HEK293 (cell line): Measurements from ENCODE around the gene SYNPO.

Source experiments
- GLIS1 ChIP-seq: fragments of 450-650 bp; formaldehyde crosslinking; IDR thresholded peaks from 2 replicates; pipeline ENCODE4 v1.5.1; 2016; ENCODE audit warnings: missing biosample characterization, missing genetic modification characterization
- KLF16 ChIP-seq: fragments of 450-650 bp; formaldehyde crosslinking; IDR thresholded peaks from 2 replicates; pipeline ENCODE4 v1.5.1; 2017; ENCODE audit warnings: missing biosample characterization, missing genetic modification characterization
- KLF17 ChIP-seq: fragments of 450-650 bp; formaldehyde crosslinking; IDR thresholded peaks from 2 replicates; pipeline ENCODE4 v1.5.1; 2016; ENCODE audit warnings: missing biosample characterization, missing genetic modification characterization
- PRDM6 ChIP-seq: fragments of 450-650 bp; formaldehyde crosslinking; IDR thresholded peaks from 2 replicates; pipeline ENCODE4 v1.5.1; 2017; ENCODE audit warnings: missing biosample characterization, missing genetic modification characterization
- ZBTB21 ChIP-seq: fragments of 450-650 bp; formaldehyde crosslinking; IDR thresholded peaks from 2 replicates; pipeline ENCODE4 v1.5.1; 2017; ENCODE audit warnings: missing biosample characterization, missing genetic modification characterization
- ZBTB26 ChIP-seq: fragments of 450-650 bp; formaldehyde crosslinking; optimal IDR thresholded peaks from 2 replicates; pipeline ENCODE3; 2016; ENCODE audit warnings: missing biosample characterization, mild to moderate bottlenecking, missing genetic modification characterization
- ZBTB49 ChIP-seq: fragments of 450-650 bp; formaldehyde crosslinking; IDR thresholded peaks from 2 replicates; pipeline ENCODE4 v1.5.1; 2016; ENCODE audit warnings: missing biosample characterization, missing genetic modification characterization, low read depth
- ZBTB6 ChIP-seq: fragments of 450-650 bp; formaldehyde crosslinking; IDR thresholded peaks from 2 replicates; pipeline ENCODE4 v1.5.1; 2017; ENCODE audit warnings: missing biosample characterization, missing genetic modification characterization
- ZNF114 ChIP-seq: fragments of 450-650 bp; formaldehyde crosslinking; IDR thresholded peaks from 2 replicates; pipeline ENCODE4 v1.5.0; 2017; ENCODE audit warnings: missing biosample characterization, missing genetic modification characterization
- ZNF121 ChIP-seq: fragments of 450-650 bp; formaldehyde crosslinking; IDR thresholded peaks from 2 replicates; pipeline ENCODE4 v1.5.1; 2016; ENCODE audit warnings: missing biosample characterization, missing genetic modification characterization
- ZNF157 ChIP-seq: fragments of 450-650 bp; formaldehyde crosslinking; IDR thresholded peaks from 2 replicates; pipeline ENCODE4 v1.5.1; 2016; ENCODE audit warnings: missing biosample characterization, missing genetic modification characterization
- ZNF16 ChIP-seq: fragments of 450-650 bp; formaldehyde crosslinking; IDR thresholded peaks from 2 replicates; pipeline ENCODE4 v1.5.1; 2016; ENCODE audit warnings: low read depth, missing biosample characterization, missing genetic modification characterization
- ZNF211 ChIP-seq: fragments of 450-650 bp; formaldehyde crosslinking; IDR thresholded peaks from 2 replicates; pipeline ENCODE4 v1.5.1; 2016; ENCODE audit warnings: low read depth, missing biosample characterization, missing genetic modification characterization
- ZNF248 ChIP-seq: fragments of 450-650 bp; formaldehyde crosslinking; IDR thresholded peaks from 2 replicates; pipeline ENCODE4 v1.5.1; 2017; ENCODE audit warnings: missing biosample characterization, missing genetic modification characterization
- ZNF324 ChIP-seq: fragments of 450-650 bp; formaldehyde crosslinking; IDR thresholded peaks from 2 replicates; pipeline ENCODE4 v1.5.1; 2016; ENCODE audit warnings: missing biosample characterization, missing genetic modification characterization
- ZNF354C ChIP-seq: fragments of 450-650 bp; formaldehyde crosslinking; IDR thresholded peaks from 2 replicates; pipeline ENCODE4 v1.5.1; 2016; ENCODE audit warnings: missing biosample characterization, missing genetic modification characterization, low read depth, borderline replicate concordance
- ZNF394 ChIP-seq: fragments of 450-650 bp; formaldehyde crosslinking; IDR thresholded peaks from 2 replicates; pipeline ENCODE4 v1.5.1; 2016; ENCODE audit warnings: missing biosample characterization, missing genetic modification characterization, mild to moderate bottlenecking, moderate library complexity, borderline replicate concordance
- ZNF398 ChIP-seq: fragments of 450-650 bp; formaldehyde crosslinking; IDR thresholded peaks from 2 replicates; pipeline ENCODE4 v1.5.1; 2017; ENCODE audit warnings: missing biosample characterization, missing genetic modification characterization
- ZNF501 ChIP-seq: fragments of 450-650 bp; formaldehyde crosslinking; IDR thresholded peaks from 2 replicates; pipeline ENCODE4 v1.5.1; 2016; ENCODE audit warnings: missing biosample characterization, missing genetic modification characterization
- ZNF530 ChIP-seq: fragments of 450-650 bp; formaldehyde crosslinking; IDR thresholded peaks from 2 replicates; pipeline ENCODE4 v1.5.1; 2016; ENCODE audit warnings: low read depth, missing biosample characterization, missing genetic modification characterization
- ZNF585B ChIP-seq: fragments of 450-650 bp; formaldehyde crosslinking; IDR thresholded peaks from 2 replicates; pipeline ENCODE4 v1.5.1; 2016; ENCODE audit warnings: missing biosample characterization, missing genetic modification characterization
- ZNF596 ChIP-seq: fragments of 450-650 bp; IDR thresholded peaks from 2 replicates; pipeline ENCODE4 v1.5.0; 2018; ENCODE audit warnings: missing biosample characterization, mild to moderate bottlenecking, missing genetic modification characterization, moderate library complexity
- ZNF645 ChIP-seq: fragments of 450-650 bp; formaldehyde crosslinking; IDR thresholded peaks from 2 replicates; pipeline ENCODE4; 2016; ENCODE audit warnings: missing biosample characterization, missing genetic modification characterization
- ZNF664 ChIP-seq: fragments of 450-650 bp; formaldehyde crosslinking; IDR thresholded peaks from 2 replicates; pipeline ENCODE4 v1.5.1; 2016; ENCODE audit warnings: missing biosample characterization, missing genetic modification characterization
- ZNF704 ChIP-seq: fragments of 450-650 bp; formaldehyde crosslinking; IDR thresholded peaks from 2 replicates; pipeline ENCODE4 v1.5.1; 2016; ENCODE audit warnings: missing biosample characterization, missing genetic modification characterization
- ZNF776 ChIP-seq: fragments of 450-650 bp; formaldehyde crosslinking; IDR thresholded peaks from 2 replicates; pipeline ENCODE4 v1.5.0; 2017; ENCODE audit warnings: missing biosample characterization, missing genetic modification characterization, borderline replicate concordance
- ZNF777 ChIP-seq: fragments of 450-650 bp; formaldehyde crosslinking; IDR thresholded peaks from 2 replicates; pipeline ENCODE4 v1.5.1; 2017; ENCODE audit warnings: missing biosample characterization, missing genetic modification characterization, borderline replicate concordance
- ZNF792 ChIP-seq: fragments of 450-650 bp; formaldehyde crosslinking; IDR thresholded peaks from 2 replicates; pipeline ENCODE4 v1.5.1; 2016; ENCODE audit warnings: missing biosample characterization, missing genetic modification characterization

SYNPO gene

GRCh38 chr5:150624334-150625163 is 15.9 kb upstream of the SYNPO start (continued):
- TF ChIP-seq ZNF596 (tag by site-specific recombination) (no peak), ZNF211 (no peak), ZNF398 (tag by site-specific recombination) (peak; percentile 30; the same call in 1 of the 2 replicates), ZNF16 (tag by site-specific recombination) (0 out of 2 replicates have a peak, but pooled peaks have one; percentile 24), ZNF114 (no peak), ZBTB49 (no peak), ZBTB21 (no peak), ZNF121 (tag by site-specific recombination) (no peak), ZNF585B (tag by site-specific recombination) (no peak), ZNF645 (tag by site-specific recombination) (no peak), GLIS1 (tag by site-specific recombination) (peak; percentile 35; the same call in 1 of the 2 replicates), KLF17 (tag by site-specific recombination) (no peak), ZNF776 (tag by site-specific recombination) (no peak), ZNF394 (tag by site-specific recombination) (no peak), ZNF777 (tag by site-specific recombination) (no peak), ZNF530 (tag by site-specific recombination) (no peak), ZNF664 (no peak), ZNF704 (tag by site-specific recombination) (no peak), KLF16 (tag by site-specific recombination) (no peak), ZNF157 (tag by site-specific recombination) (no peak), ZNF501 (tag by site-specific recombination) (no peak), ZBTB26 (tag by site-specific recombination) (peak; percentile 30), ZNF792 (no peak), ZNF354C (tag by site-specific recombination) (no peak), ZNF324 (tag by site-specific recombination) (no peak), PRDM6 (tag by site-specific recombination) (no peak), ZNF248 (tag by site-specific recombination) (no peak), ZBTB6 (tag by site-specific recombination) (no peak)
